NK-92 treated with Interleukin-12 subunit alpha and Interleukin-12 subunit beta, amount 100 ng/mL, for 24 hours (cell line): Measurements from ENCODE around the gene DHX16.
"Not testable (repeated sequence)": the region's sequence is repeated elsewhere in the genome, so short reads cannot be mapped to it uniquely, and the experiment has no call there.

Experiments used
- DNase-seq: peaks from one replicate; lab custom pipeline; 2025; lab: John Stamatoyannopoulos, UW

Gene DHX16

DNA sequence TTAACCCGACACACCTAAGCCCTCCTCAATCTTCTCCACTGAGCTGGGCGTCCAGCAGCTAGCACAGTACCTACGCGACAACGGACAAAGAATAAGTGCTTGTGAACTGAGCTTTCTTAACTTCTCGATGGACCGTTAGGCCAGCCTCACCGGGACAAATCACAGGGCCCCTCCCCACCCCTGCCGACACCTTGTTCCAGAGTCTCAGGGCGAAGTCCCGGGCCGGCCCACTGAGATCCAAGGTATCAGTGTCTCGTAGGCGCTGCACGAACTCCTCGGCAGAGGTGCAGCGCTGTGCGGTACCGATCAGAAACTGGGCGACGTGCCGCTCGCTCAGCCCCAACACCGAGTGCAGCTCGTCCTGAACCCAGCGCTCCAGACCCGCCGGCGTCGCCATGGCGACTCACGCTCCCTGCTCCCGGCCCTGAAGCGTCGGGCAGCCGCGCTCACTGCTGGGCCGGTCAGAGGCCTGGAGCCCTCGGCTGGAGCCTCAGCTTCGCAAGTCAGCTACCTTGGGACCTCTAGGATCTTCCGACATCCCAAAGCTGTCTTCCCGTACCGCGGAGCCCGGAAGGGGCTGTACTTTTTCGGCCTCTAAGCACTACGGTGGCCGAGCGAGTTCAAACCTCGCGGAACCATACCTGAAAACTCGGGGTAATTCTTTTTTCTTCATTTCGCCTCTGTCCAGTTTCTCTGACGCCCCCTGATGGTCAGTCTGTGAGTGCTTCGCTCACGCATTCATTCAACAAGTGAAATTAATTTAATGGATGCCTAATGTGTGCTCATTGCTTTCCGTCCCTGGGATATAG lies at the start of gene DHX16:
DHX16 (minus strand) TSS at position 562 of the 809 bp plus-strand sequence; CDS start at position 397, 165 bp downstream.
- peak; percentile 87 for DNase-seq

DNA sequence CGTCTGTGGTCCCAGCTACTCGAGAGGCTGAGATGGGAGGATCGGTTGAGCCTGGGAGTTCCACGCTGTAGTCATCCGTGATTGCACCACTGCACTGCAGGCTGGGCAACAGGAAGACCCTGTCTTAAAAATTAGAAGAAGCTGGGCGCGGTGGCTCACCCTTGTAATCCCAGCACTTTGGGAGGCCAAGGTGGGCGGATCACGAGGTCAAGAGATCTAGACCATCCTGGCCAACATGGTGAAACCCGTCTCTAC lies 49.1 kb upstream of the DHX16 start:
- not testable (repeated sequence) for DNase-seq

DNA sequence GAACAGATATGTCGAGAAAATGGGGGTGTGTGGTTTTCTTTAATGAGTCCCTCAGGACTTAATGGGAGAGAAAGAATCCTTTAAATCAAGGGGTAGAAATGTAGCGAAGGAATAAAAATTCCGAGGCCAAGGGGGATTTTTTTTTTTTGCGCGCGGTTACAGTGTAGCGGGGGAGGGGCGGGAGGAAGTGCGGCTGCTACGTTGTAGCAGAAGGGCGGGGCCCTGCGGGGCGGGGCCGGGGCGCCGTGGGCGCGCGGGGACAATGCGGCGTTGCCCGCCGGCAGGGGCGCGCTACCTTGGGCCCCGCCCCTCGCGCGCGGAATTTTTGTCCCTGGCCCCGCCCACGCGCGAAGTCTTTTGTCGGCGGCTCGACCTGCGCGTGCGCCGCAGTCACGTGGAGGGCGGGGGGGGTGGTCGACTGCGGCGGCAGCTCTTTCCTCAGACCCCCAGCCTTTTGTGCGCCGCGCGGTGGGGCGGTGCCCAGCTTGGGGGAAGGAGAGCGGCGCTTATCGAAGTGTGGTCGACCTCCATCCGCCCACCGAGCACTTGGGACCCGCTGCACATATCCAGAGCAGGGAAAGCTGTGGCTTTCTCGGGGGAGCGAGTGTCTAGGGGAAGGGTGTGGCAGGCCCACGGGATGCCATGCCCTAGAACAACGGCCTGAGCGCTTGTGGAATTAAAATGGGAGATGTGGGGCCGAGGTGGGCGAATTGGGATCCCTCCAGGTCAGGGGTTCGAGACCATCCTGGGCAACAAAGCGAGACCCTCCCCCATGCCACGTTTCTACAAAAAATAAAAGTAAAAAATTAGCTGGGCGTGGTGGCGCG lies 48.6 kb upstream of the DHX16 start:
- peak; percentile 89 for DNase-seq

DNA sequence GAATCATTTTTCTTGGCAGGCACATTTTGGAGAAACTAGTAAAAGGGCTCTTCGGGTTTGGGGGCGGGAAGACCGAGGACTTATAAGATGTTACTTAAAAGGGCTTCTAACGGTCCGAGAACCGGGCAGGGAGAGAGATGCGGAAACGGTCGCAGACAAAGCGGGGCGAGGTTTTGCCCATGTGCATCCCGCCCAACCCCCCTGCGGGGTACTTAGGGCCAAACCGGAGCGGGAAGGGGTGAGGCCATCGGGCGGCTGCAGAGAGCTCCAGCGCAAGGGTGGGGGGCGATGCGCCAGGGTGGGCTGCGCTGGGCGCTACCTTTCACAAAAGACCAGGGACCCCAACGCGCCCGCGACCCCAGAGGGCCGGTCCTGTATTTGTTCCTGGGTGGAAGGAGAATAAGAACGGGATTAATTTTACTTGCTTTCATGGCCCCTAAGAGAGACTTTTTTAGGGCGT lies 48.0 kb upstream of the DHX16 start:
- peak; percentile 72 for DNase-seq

DNA sequence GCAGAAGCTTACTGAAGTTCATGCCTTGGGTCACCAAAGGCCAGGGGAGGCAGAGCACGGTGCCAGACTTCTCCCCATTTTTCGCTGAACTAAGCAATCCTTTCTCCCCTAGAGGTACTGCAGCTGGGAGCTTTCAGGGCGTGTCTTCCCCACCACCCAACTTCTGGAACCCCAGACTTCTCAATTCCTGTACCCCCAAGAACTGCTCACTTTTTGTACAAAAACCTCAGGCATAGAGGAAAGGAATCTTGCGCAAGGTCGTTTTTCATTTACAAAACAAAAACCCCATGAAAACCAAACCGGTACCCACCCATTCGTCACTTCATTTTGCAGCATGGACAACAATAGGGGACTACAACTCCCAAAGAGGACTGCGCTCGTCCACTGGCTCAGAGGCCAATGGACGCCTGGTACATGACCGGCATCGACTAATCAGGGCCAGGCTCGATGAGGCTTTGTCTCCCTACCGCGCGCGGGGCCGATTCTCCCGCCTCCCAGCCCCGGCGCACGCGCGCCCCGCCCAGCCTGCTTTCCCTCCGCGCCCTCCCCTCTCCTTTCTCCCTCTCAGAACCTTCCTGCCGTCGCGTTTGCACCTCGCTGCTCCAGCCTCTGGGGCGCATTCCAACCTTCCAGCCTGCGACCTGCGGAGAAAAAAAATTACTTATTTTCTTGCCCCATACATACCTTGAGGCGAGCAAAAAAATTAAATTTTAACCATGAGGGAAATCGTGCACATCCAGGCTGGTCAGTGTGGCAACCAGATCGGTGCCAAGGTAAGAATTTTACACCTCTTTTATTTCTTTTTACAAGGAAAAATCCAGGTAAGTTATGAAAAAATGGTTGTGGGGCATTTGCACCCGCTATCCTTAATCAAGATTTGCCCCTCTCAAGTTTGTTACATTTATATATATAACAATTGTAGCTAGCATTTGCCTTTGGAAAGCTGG lies 47.3 kb upstream of the DHX16 start, which contains the start of gene TUBB:
TUBB (plus strand) TSS at position 562 of the 947 bp plus-strand sequence; CDS start at position 717, 155 bp downstream.
- peak; percentile 95 for DNase-seq

DNA sequence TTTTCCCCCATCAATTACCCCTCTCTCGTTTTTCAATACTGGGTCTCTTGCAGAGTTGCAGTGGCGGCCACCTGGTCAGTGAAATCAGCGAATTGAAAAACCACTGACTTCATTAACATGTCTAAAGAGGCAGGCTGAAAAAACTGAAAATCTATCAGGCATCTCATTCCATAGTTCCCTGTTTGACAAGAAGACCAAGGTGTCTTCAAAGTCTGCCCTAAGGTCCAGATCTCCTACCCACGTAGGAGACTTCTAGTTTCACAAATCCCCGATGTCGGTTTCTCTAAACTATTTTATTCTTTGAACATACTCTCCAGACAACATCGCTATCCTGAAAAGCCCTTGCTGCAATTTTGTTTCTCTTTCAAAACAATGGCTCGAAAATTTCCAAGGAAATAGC lies 46.5 kb upstream of the DHX16 start:
- no peak for DNase-seq

DNA sequence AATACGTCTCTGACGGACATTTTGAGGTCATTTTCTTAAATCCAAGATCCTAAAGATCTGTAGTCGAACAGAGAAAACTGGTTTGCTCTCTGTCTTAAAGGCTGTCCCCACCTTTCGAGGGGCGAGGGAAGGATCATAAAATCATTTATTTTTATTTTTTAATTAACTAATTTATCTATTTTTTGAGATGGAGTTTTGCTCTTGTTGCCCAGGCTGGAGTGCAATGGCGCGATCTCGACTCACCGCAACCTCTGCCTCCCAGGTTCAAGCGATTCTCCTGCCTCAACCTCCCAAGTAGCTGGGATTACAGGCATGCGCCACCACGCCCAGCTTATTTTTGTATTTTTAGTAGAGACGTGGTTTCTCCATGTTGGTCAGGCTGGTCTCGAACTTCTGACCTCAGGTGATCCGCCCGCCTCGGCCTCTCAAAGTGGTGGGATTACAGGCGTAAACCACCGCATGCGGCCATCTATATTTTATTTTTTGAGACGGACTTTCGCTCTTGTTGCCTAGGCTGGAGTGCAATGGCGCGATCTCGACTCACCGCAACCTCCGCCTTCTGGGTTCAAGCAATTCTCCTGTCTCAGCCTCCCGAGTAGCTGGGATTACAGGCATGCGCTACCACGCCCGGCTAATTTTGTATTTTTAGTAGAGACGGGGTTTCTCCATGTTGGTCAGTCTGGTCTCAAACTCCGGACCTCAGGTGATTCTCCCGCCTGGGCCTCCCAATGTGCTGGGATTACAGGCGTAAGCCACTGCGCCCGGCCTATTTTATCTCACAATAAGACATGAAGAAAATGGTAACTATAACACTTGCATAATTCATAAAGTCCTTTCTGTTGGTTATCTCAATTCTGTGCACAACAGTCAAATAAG lies 45.3 kb upstream of the DHX16 start:
- not testable (repeated sequence) for DNase-seq

DNA sequence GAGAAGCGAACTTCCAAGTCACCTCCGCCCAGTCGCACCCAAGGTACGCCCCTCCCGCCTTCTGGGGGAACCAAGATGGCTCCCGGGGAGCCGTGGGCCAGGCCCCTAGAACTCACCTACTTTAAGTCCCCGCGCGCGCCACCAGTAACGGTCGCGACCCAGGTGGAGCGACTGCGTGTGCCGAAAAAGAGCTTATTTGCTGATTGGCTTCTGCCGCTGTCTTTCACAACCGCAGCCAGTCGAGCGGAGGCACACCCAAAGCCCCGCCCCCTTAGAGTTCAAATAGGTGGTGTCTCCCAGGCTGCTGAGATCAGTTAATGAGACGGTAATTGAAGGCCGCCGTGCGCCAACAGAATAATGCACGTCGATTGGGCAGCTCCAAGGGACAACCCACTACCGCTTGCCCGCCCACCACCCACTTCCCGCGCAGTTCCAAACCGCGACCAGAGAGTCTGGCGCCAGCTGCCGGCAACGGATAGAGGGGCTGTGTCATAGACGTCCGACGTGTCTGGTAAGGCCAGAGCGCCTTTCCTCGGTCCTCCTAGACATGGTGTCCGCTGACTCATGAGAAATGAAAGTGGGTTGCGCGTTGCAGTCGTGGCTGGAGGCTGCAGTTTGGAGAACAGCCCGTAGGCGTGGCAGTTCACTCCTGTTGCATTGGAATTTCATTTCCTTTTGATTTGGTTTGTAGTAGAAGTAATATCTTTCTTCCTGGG lies 44.5 kb upstream of the DHX16 start, which contains the start of gene MDC1:
MDC1 (minus strand) TSS at position 153 of the 716 bp plus-strand sequence. CDS start 2,106 bp downstream, outside the sequence.
- peak; percentile 100 for DNase-seq

DNA sequence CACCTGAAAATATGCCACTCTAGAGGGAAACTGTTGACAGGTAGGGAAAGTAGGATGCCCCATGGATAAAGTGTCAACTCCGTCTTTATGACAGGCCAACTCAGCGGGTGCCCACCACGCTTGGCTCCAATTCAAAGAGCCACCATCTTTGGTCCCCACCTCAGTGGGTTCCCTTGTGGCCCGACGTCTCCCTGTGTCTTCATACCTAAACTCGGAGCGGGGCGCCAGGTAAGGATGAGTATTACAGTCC lies 44.0 kb upstream of the DHX16 start:
- DNase-seq: no peak

DNA sequence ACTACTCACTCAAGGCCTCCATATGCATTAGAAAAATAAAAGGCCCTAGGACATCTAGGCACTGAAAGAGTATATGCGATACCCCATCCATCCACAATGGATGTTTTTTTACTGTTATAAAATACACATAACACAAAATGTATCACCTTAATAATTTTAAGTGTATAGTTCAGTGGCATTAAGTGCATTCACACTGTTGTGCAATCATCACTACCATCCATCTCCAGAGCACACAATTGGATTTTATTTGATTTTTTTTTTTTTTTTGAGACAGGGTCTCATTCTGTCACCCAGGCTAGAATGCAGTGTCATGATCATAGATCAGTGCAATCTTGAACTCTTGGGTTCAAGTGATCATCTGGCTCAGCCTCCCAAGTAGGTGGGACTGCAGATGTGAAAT lies 41.5 kb upstream of the DHX16 start:
- DNase-seq: no peak

DNA sequence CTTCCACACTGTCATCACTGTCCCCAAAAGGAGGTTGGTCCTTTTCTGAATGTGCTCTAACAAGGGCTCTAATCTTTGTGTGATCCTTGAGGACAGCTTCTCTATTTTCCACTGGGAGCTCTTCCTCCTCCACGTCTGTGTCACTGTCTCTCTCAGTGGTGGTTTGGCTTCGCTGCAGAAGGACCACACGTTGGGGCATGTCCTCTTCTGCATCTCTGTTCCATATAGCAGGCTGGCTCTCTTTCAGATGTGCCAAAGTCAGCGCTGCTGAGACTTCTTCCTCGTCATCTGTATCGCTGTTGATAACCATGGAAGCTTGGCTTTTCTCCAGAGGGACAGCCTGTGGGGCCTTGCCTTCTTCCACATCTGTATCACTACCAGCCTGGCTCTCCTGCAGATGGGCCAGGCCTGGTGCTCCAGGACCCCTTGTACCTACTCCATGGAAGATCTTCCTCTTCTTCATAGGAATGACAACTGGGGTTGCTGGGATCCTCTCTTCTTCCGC lies 39.7 kb upstream of the DHX16 start:
- no peak for DNase-seq

DNA sequence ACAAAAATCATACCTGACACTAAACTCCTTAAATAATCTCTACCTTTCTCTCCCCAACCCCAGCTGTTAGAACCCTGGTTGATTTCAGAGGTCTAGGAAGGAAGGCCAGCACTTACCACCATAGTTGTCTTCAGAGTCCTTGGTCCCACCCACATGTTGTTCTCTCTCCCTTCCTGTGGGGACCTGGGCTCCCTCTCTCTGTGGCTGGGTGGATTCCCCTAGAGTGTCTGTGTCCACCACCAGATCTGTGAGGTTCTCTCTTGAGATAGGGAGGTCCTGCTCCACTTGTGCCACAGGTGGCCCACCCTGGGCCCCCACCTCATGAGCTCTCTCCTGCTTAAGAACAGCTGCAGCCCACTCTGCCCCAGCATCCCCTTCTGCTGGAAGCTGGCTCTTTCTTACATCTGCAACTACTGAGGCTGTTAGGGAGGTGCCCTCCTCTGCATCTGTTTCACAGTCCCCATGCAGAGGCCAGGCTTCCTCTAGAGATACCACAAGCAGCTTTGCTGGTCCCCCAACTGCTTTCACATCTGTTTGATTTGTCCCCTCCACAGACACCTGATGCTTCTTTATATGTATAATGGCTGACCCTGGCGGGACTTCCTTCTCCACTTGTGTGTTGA lies 39.1 kb upstream of the DHX16 start:
- no peak for DNase-seq

DNA sequence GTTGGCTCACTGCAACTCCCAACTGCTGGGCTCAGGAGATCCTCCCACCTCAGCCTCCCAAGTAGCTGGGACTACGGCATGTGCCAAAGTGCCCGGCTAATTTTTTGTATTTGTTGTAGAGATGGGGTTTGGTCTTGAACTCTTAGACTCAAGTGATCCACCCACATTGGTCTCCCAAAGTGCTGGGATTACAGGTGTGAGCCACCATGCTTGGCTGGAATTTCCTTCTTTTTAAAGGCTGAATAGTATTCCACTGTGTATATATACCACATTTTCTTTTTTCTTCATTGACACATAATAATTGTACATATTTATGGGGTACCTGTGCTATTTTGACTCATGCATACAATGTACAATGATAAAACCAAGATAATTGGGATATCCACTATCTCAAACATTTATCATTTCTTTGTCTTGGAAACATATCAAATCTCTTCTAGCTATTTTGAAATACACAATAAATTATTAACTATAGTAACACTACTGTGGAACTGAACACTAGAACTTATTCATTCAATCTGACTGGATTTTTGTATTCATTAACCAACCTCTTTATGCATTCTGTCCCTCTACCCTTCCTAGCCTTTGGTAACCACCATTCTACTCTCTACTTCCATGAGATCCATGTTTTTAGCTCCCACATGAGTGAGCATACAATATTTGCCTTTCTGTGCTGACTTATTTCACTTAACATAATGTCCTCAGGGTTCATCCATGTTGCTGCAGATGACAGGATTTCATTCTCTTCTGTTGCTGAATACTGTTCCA lies 36.5 kb upstream of the DHX16 start:
- no peak for DNase-seq

DNA sequence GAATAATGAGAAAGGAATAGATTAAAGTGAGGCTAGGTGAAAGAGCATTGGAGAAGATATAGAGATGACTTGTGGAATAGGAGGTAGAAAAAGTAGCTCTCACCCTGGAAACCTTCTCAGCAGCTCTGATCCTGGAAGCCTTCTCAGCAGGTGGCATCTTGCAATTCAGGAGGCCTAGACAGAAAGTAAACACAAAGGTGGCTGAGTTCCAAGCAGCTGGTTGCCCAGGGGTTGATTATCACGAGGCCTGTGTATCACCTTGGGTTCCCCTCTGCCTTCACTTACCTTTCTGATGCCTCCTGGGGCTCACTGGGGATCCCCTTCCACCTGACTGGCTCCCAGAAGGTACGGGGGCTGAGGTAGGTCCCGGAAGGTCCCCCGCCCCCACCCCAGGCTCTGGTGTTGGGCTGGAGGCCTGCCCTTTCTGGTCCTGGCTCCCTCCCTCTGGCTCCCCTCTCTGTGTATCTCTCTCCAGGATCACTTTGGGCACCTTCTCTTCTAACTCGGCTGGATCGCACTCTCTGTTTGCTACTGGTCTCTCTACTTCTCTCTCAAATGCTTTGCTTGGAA lies 34.6 kb upstream of the DHX16 start:
- no peak for DNase-seq

DNA sequence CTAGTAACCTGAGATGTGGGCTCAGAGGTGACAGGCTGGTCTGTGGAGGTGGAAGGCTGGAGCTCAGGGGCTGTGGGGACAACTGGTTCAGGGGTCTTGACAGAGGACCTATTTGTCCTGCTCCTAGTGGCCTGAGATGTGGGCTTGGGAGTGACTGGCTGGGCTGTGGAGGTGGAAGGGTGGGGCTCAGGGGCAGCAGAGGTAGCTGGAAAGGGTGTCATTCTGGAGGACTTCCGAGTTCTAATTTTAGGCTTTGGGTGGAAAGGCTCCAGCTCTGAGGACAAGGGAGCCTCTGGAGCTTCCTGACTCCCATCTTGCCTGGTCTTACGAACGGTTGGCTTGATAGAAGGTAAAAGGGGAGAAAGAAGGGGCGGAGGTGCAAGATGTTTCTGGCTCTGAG lies 32.8 kb upstream of the DHX16 start:
- DNase-seq: no peak

DNA sequence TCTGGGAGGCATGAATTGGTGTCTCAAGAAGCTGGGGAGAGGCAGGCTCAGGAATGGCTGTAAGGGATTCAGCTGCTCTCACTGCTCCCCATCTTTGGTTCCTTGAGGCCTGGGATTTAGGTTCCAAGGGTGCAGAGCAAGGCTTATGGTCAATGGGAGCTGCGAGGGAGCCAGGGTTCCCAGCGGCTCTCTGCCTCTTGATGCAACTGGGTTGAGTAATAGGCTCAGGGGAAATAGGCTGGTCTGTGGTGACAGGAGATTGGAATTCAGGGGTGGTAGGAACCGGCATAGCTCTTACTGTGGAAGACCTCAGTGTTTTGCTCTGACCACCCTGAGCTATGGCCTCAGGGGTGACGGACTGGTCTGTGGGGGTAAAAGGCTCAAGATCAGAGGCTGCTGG lies 31.0 kb upstream of the DHX16 start:
- no peak for DNase-seq

DNA sequence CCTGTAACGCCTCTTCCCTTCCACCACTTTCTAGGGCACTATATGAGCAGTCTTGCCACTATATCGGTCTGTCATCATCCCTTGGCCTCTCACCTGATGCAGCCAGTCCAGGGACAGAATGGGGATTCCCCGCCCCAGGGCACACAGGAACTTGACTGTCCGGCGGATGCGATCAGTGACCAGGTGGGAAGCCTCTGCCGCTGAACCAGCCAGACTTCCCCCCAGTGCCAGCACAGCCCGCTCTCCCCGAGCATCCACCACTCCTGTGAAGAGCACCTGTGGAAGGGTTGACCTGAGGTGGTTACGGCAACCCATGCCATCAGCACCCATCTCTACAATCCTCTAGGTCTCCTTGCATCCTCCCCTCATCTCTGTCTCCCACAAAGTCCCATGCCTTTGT lies 30.2 kb upstream of the DHX16 start:
- no peak for DNase-seq

DNA sequence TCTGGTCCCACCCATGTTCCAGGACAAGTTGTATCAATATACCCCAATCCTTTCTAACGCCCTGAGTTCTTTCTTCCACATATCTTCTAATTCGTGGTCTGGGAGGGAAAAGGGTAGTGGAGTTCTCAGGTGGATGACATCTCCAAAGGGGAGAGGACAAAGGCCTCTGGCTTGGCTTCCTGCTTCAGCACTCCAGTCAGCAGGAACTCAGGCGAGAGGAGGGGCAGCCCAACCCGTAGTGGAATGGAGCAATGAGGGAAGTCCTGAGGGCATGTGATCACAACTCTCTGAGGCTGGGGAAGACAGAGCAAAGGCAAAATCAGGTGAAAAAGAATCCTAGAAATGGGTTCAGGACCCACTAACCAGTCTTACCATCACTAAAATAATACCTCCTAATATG lies 27.5 kb upstream of the DHX16 start:
- no peak for DNase-seq

DNA sequence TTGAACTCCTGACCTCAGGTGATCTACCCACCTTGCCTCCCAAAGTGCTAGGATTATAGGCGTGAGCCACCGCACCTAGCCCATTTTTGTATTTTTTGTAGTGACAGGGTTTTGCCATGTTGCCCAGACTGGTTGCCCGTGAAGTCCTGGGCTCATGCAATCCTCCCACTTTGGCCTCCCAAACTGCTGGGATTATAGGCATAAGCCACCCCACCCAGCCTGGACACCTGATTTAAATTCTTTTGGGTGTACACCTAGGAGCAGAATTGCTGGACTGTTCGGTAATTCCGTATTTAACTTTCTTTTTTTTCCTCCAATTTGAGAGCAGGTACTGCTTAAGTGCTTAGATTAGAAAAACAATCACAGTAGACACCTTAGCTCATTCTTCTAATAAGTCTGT lies 23.6 kb upstream of the DHX16 start:
- no peak for DNase-seq
